ENCODE data around the gene ROR2.

- TF ChIP-seq EZH2 (IDR thresholded peaks at IDR 0.05; ENCODE audit: borderline replicate concordance, low read depth, low read length, severe bottlenecking) = no peak
- TF ChIP-seq, protein P1, sequence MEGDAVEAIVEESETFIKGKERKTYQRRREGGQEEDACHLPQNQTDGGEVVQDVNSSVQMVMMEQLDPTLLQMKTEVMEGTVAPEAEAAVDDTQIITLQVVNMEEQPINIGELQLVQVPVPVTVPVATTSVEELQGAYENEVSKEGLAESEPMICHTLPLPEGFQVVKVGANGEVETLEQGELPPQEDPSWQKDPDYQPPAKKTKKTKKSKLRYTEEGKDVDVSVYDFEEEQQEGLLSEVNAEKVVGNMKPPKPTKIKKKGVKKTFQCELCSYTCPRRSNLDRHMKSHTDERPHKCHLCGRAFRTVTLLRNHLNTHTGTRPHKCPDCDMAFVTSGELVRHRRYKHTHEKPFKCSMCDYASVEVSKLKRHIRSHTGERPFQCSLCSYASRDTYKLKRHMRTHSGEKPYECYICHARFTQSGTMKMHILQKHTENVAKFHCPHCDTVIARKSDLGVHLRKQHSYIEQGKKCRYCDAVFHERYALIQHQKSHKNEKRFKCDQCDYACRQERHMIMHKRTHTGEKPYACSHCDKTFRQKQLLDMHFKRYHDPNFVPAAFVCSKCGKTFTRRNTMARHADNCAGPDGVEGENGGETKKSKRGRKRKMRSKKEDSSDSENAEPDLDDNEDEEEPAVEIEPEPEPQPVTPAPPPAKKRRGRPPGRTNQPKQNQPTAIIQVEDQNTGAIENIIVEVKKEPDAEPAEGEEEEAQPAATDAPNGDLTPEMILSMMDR (IDR thresholded peaks at IDR 0.05; ENCODE audit: borderline replicate concordance, extremely low read depth, low read length, poor library complexity, severe bottlenecking) = no peak
Observed at GRCh38 chr9:91536211-91536691, 413.8 kb downstream of the ROR2 start.
